Mucosa of rectum (tissue), 2 donors: ENCODE data around the gene NLGN1.

ENCODE experiments used
- H3K27ac ChIP-seq, 2 donors: one replicate each; pipeline ENCODE4 v1.7.0; 2013; ENCODE audit warnings: inconsistent platforms in 2 of 2, low read depth in 2 of 2, low read length in 2 of 2
- H3K27me3 ChIP-seq, 2 donors: one replicate each; pipeline ENCODE4 v1.7.0; 2013; ENCODE audit warnings: low read length in 2 of 2; ENCODE audit not compliant: control insufficient read depth in 2 of 2, insufficient read depth in 2 of 2
- H3K36me3 ChIP-seq, 2 donors: one replicate each; pipeline ENCODE4 v1.7.0; 2013; ENCODE audit warnings: low read length in 2 of 2; ENCODE audit not compliant: control insufficient read depth in 2 of 2, insufficient read depth in 2 of 2
- H3K4me1 ChIP-seq, 2 donors: one replicate each; pipeline ENCODE4 v1.7.0; 2013; ENCODE audit warnings: low read length in 2 of 2, mild to moderate bottlenecking in 1 of 2; ENCODE audit not compliant: control insufficient read depth in 2 of 2, insufficient read depth in 2 of 2
- H3K4me3 ChIP-seq, 2 donors: one replicate each; pipeline ENCODE4 v1.7.0; 2013; ENCODE audit warnings: low read length in 2 of 2
- H3K9ac ChIP-seq, 2 donors: one replicate each; pipeline ENCODE4 v1.7.0; 2013; ENCODE audit warnings: low read length in 2 of 2, low read depth in 1 of 2, mild to moderate bottlenecking in 1 of 2
- H3K9me3 ChIP-seq, 2 donors: one replicate each; pipeline ENCODE4 v1.7.0; 2013; ENCODE audit warnings: low read length in 2 of 2; ENCODE audit not compliant: control insufficient read depth in 2 of 2
- donor health status: healthy.
- donor health status: Normal muscosa, but diverticular disease.

Gene NLGN1

DNA sequence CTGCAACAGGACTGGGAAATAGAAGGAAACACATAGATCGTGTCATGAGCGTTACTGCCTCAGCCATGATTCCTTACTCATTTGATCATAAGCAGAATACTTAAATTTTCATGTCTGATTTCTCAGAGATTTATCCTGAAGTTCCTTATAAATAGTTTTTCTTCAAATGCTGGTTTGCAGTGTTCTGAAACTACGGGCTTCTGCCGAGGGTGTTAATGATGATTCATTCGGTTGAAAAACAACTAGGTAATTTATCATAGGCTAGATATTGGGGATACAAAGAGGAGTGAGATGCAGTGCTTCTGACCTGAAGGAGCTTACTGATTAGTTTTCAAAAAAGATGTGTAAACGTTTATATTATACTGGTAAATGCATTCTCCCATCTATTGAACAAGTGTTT, 428.9 kb downstream of the NLGN1 start:
- Histone ChIP-seq H3K4me3 (no peak overlapping the region), H3K9ac (no peak overlapping the region), H3K9me3 (no peaks in the 10 kb centered on the region), H3K4me1 (no peaks in the 10 kb centered on the region), H3K27me3 (no peaks in the 10 kb centered on the region), H3K36me3 (no peaks in the 10 kb centered on the region), H3K27ac (no peak overlapping the region)

DNA sequence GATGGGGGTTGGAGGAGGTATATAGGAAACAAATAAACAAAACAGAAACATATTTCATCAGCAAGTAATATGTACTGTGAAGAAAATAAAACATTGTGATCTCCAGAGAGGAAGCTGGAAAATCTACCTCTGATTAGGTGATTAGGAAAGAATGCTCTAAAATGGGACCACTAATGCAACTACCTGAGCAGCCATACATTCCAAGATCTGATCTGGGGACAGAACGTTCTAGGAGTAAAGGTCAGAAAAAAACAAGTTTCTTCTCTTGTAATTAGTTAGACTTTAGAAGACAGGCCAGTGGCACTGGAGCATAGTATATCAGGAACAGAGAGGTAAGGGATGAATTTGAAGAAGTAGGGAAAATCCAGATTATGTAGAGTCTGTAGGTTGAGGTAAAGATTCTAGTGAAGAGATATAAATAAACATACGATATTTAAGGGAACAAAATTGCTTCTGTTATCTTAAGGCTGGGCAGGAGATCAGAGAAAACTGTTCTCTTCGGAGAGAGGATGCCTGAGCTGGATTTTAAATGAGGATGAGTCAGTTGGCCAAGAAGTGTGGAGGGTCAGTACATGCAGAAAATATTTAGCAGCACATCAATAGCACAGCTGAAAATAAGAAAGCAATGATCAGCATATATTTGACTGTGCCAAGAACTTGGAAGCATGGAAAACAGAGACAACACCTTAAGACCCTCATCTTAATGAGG, 429.5 kb downstream of the NLGN1 start:
- Histone ChIP-seq H3K36me3 (no peaks in the 10 kb centered on the region), H3K9me3 (no peaks in the 10 kb centered on the region), H3K27me3 (no peaks in the 10 kb centered on the region), H3K4me1 (no peaks in the 10 kb centered on the region), H3K9ac (no peak overlapping the region), H3K4me3 (no peak overlapping the region), H3K27ac (no peak overlapping the region)

DNA sequence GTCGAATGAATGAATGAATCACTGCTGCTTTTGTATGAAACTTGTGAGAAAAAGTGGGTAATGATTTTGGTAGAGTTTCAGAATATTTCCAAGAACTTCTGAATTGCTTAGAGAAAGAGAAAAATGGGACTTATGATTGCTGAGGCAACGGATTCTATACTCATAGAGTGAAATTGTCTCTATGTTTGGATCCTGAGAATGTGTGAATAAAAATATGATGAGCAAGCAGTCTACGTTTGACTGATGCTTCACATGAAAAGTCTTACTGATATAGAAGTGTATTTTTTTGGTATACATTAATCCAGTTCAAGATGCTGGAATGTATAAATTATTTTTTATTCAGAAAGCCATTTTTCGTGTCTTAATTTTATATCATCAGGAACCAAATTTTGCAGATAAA, 441.1 kb downstream of the NLGN1 start:
- Histone ChIP-seq H3K36me3 (no peaks in the 10 kb centered on the region), H3K4me3 (no peak overlapping the region), H3K9me3 (no peaks in the 10 kb centered on the region), H3K27me3 (no peaks in the 10 kb centered on the region), H3K9ac (no peak overlapping the region), H3K4me1 (no peaks in the 10 kb centered on the region), H3K27ac (no peak overlapping the region)

DNA sequence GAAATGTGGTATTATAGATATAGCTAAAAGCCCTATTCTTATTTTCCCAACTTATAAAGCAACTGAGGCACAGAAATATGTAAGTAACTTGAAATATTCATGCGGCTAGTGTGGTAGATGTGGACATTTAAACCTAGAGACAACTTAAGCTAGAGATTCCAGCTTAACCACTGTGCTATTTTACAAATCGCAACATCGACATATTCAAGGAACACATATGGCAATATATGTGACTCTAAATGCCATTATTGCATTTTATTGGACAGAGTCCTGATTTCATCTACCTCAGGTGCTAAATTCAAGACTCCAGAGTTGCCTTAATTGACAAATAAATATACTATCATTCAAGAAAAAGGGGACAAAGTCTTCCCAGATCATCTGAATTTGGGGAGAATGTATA, 442.3 kb downstream of the NLGN1 start:
- H3K4me3 ChIP-seq, result no peak overlapping the region
- H3K4me1 ChIP-seq, result no peaks in the 10 kb centered on the region
- no peak overlapping the region for H3K27ac ChIP-seq
- no peaks in the 10 kb centered on the region for H3K36me3 ChIP-seq
- no peak overlapping the region for H3K9ac ChIP-seq
- H3K9me3 ChIP-seq, result no peaks in the 10 kb centered on the region
- H3K27me3 ChIP-seq, result no peaks in the 10 kb centered on the region

DNA sequence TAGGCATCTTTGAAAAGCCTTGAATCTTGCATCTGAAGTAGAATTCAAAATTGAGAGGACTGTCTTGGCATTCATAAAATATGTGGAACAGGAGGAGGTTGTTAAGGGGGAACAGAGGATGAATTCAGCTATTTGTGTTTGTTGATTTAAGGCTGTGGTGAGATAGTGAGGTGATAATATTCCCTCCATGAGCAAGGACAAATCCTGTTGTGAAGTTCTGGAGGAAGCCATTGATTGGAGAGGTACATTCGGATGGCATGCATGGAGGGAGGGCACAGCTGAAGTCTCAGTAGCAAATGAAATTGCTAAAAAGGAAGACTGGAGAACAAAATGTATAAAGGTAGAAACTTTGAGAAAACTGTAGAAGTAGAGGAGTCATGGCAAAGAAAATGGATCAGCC, 443.8 kb downstream of the NLGN1 start:
- H3K27ac ChIP-seq, result no peak overlapping the region

DNA sequence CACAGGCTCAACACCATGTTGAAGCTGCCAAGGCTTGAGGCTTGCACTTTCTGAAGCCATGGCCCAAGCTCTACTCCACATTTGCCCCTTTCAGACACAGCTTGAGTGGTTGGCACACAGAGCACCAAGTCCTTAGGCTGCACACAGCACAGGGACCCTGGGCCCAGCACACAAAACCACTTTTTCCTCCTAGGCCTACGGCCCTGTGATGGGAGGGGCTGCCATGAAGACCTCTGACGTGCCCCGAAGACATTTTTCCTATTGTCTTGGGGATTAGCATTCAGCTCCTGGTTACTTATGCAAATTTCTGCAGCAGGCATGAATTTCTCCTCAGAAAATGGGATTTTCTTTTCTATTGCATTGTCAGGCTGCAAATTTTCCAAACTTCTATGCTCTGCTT, 445.5 kb downstream of the NLGN1 start:
- Histone ChIP-seq H3K36me3 (no peaks in the 10 kb centered on the region), H3K9me3 (no peaks in the 10 kb centered on the region), H3K9ac (no peak overlapping the region), H3K27me3 (no peaks in the 10 kb centered on the region), H3K27ac (no peak overlapping the region), H3K4me3 (no peak overlapping the region), H3K4me1 (no peaks in the 10 kb centered on the region)

More for the DNA sequence above, 443.8 kb downstream of the NLGN1 start:
- Histone ChIP-seq H3K4me1 (no peaks in the 10 kb centered on the region), H3K4me3 (no peak overlapping the region), H3K36me3 (no peaks in the 10 kb centered on the region), H3K9me3 (no peaks in the 10 kb centered on the region), H3K27me3 (no peaks in the 10 kb centered on the region), H3K9ac (no peak overlapping the region)

DNA sequence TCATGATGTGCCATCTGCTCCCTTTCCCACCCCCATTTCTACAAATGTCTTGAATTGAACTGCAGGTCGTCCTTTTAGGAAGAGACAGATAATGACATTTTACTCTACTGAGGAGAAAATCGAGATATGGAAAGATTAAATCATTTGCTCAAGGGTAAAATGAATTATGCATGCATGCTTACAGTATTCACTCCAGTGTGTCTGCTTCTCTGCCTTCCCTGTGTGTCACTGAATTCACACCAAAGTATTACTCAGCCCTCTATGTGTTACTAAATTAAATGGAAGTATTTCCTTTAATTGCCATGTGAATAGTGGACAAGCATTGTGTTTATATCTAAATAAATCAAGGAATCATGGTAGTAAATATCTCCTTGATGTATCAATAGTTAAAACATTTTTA, 449.0 kb downstream of the NLGN1 start:
- H3K9ac ChIP-seq, result no peak overlapping the region
- H3K4me3 ChIP-seq, result no peak overlapping the region
- H3K9me3 ChIP-seq, result no peaks in the 10 kb centered on the region
- no peaks in the 10 kb centered on the region for H3K27me3 ChIP-seq
- no peaks in the 10 kb centered on the region for H3K36me3 ChIP-seq
- no peak overlapping the region for H3K27ac ChIP-seq
- no peaks in the 10 kb centered on the region for H3K4me1 ChIP-seq

DNA sequence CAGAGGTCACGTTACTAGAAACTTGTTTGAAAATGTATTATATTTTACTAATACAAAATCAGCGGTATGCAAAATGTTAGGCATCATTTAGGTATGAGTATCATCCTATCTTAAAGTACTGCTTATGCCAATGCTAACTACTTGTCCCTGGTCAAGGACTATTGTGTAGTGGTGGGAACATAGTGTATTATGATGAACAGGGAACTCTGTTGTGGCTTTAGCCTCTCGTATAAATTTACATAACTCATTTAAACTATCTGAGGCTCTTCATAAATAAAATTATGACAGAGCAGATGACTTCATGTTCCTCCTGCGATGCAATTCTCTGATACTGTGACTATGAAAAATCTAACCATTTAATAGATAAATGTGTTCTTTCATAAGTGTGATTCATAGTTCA, 451.9 kb downstream of the NLGN1 start:
- H3K9ac ChIP-seq, result no peak overlapping the region
- no peaks in the 10 kb centered on the region for H3K27me3 ChIP-seq
- no peaks in the 10 kb centered on the region for H3K9me3 ChIP-seq
- H3K36me3 ChIP-seq, result no peaks in the 10 kb centered on the region
- no peak overlapping the region for H3K27ac ChIP-seq
- H3K4me1 ChIP-seq, result no peaks in the 10 kb centered on the region
- H3K4me3 ChIP-seq, result no peak overlapping the region

DNA sequence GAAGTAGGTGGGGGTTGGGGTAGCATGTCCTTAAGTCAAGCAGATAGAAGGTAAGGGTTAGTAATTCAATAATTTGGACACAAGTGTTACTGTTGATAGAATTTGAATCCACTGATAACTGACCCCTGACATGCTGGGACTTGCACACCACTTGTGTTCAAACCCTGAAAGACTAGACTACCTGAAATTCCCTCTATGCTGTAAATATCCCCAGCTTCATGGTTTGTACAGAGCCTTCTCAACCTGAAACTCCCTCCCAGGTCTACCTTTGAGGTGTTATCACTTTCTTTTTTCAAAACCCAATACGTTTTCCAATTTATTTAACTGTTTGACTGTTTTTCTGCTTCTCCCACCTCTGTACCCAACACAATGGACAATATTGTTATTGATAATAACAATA, 459.6 kb downstream of the NLGN1 start:
- Histone ChIP-seq H3K36me3 (no peaks in the 10 kb centered on the region), H3K9me3 (peaks cover 0 to 2% of the 10 kb centered on the region in 2 donors), H3K9ac (no peak overlapping the region), H3K27ac (no peak overlapping the region), H3K27me3 (no peaks in the 10 kb centered on the region), H3K4me3 (no peak overlapping the region), H3K4me1 (no peaks in the 10 kb centered on the region)

DNA sequence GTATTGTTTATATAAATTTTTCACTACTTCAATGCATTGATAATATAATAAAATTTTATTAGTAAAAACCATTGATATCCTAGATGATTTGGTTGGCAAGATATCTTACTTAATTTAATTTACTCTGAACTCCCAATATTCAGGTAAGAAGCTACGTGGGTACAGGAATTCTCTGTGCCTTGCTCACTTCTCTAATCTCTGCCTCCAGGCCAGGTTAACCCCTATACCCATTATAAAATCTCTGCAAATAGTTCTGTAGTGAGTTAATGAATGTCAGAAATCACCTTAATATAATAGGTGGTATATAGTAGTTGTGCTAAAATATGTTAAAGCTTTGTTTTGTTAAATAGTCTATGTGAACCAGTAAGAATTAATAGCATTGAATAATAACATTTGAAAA, 465.2 kb downstream of the NLGN1 start:
- no peak overlapping the region for H3K4me3 ChIP-seq
- no peaks in the 10 kb centered on the region for H3K36me3 ChIP-seq
- peaks cover 0 to 2% of the 10 kb centered on the region in 2 donors for H3K9me3 ChIP-seq
- H3K4me1 ChIP-seq, result no peaks in the 10 kb centered on the region
- H3K27ac ChIP-seq, result no peak overlapping the region
- no peaks in the 10 kb centered on the region for H3K27me3 ChIP-seq
- no peak overlapping the region for H3K9ac ChIP-seq

DNA sequence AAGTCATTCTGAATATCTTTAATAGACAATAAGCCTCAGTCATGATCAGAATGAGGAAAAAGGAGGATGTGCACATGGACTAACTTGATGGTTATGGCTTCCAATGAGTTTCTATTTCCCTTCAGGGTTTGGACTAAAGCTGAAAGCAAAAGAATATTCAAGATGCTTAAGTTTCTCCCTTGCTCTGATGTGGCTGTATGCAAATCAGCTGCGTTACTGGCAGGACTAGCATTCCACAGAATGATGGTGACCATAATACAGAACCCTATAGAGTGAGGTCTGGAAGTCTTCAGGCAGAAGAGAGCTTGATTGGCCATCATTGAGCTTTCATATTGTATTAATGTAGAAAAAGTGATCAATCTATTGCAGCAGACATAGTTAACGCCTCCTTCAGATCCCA, 466.0 kb downstream of the NLGN1 start:
- Histone ChIP-seq H3K4me3 (no peak overlapping the region), H3K9me3 (peaks cover 0 to 2% of the 10 kb centered on the region in 2 donors), H3K4me1 (no peaks in the 10 kb centered on the region), H3K36me3 (no peaks in the 10 kb centered on the region), H3K27me3 (no peaks in the 10 kb centered on the region), H3K9ac (no peak overlapping the region), H3K27ac (no peak overlapping the region)
